ENCODE data around the gene RSAD2. TPM values are rescaled to one million over a fixed set of nuclear protein-coding genes. Genes with fewer than 3 reads are reported as not detected.
A peak's percentile ranks its signal among the peaks of the same experiment; 100 is the strongest.

The RSAD2 gene
- total and polyA plus RNA-seq, 9 of the 15 experiments (the other 6 are each of a cell fraction or from before 2014, with no cell fraction given): 0.15 to 1.4 (median 0.28) TPM

GRCh38 chr2:6845903-6846302 lies 31.7 kb upstream of the RSAD2 start:
- in situ Hi-C loops (cut with MboI): loop anchor here (25.0 kb wide), 1 partner anchor 166 kb away; no protein-coding TSS in a partner anchor
- H3K27ac ChIP-seq (ENCODE audit: extremely low read depth, low read depth, low read length): no peak overlapping the region
- peaks cover 7% of the 10 kb centered on the region for H3K36me3 ChIP-seq (ENCODE audit: control insufficient read depth, insufficient read depth, low read length)
- WGBS (ENCODE audit: insufficient coverage, low coverage, missing lambda C conversion rate): 50% methylated on average over 2 of the region's 2 CpGs
- no peaks in the 10 kb centered on the region for H3K9me1 ChIP-seq (ENCODE audit: control insufficient read depth, insufficient read depth, low read length)
- DNase-seq (ENCODE audit: extremely low read depth in 1 of 4, low spot score in 3 of 4) (peak in 1 of 4 experiments; percentile 43), ATAC-seq (no peak), FAIRE-seq (peak; percentile 26)
- H3K4me2 ChIP-seq (ENCODE audit: insufficient read depth, low read length): no peak overlapping the region
- no peaks in the 10 kb centered on the region for H3K27me3 ChIP-seq (ENCODE audit: control insufficient read depth in 2 of 2, insufficient read depth in 2 of 2, low read length in 2 of 2)
- CTCF ChIA-PET (ENCODE audit: low intra/inter-chr PET ratio): interaction anchor here (0.9 kb wide), 1 partner anchor 198 kb away, joined by 4 read pairs; no protein-coding TSS in a partner anchor
- POLR2A ChIA-PET: no interaction called here
- intact Hi-C loops (cut with micrococcal nuclease): loop anchor here (2.0 to 5.0 kb wide), 2 partner anchors 71 to 236 kb away; partner anchors contain the start of gene RNF144A
- no peaks in the 10 kb centered on the region for H4K20me1 ChIP-seq (replicated peaks; ENCODE audit: control insufficient read depth, insufficient read depth, low read length)
- peaks cover 39% of the 10 kb centered on the region for H3K9me3 ChIP-seq (replicated peaks; ENCODE audit: control insufficient read depth, insufficient read depth, low read depth, low read length)
- H3K4me1 ChIP-seq (replicated peaks in 1 of 2; ENCODE audit: control insufficient read depth in 2 of 2, insufficient read depth in 2 of 2, low read length in 2 of 2): peaks cover 5 to 13% of the 10 kb centered on the region in 2 experiments; a peak in 4 of 5 replicates
- BruUV-seq (replicated peaks): no TSS peak
- H3K79me2 ChIP-seq (ENCODE audit: control insufficient read depth, insufficient read depth, low read length): no peaks in the 10 kb centered on the region
- H3K4me3 ChIP-seq: no peak overlapping the region
- no peak overlapping the region for H3K9ac ChIP-seq (ENCODE audit: insufficient read depth in 1 of 2, low read depth in 2 of 2, low read length in 2 of 2)
- H2AFZ ChIP-seq (ENCODE audit: low read depth, low read length): no peak overlapping the region
- no peak for TF ChIP-seq ZNF318 (IDR thresholded peaks at IDR 0.05; ENCODE audit: borderline replicate concordance in 1 of 2, low read depth in 1 of 2)
- no peak for TF ChIP-seq ARID1B (IDR thresholded peaks at IDR 0.05)
- TF ChIP-seq CAMTA2 (CRISPR knock-in tag; conservative IDR thresholded peaks at IDR 0.05): no peak
- no peak for TF ChIP-seq ZNF668 (CRISPR knock-in tag; IDR thresholded peaks at IDR 0.05)
- no peak for TF ChIP-seq SRF (CRISPR knock-in tag; IDR thresholded peaks at IDR 0.05)
- TF ChIP-seq PATZ1 (CRISPR knock-in tag; IDR thresholded peaks at IDR 0.05; ENCODE audit: borderline replicate concordance): no peak
- no peak for TF ChIP-seq HDAC8 (tag; IDR thresholded peaks at IDR 0.05)
- 0 out of 2 replicates have a peak, but pooled peaks have one; percentile 3 for TF ChIP-seq SMC3 (conservative IDR thresholded peaks at IDR 0.05; ENCODE audit: insufficient read depth, low read depth, low read length)
- TF ChIP-seq RAD21 (CRISPR knock-in tag; conservative IDR thresholded peaks at IDR 0.05 in 1 of 2, IDR thresholded peaks at IDR 0.05 in 1 of 2): peak in 1 of 2 experiments; percentile 50; a peak in 3 of 4 replicates
- TF ChIP-seq XRCC4 (IDR thresholded peaks at IDR 0.05; ENCODE audit: extremely low read depth, insufficient read depth, insufficient read length): no peak
